ENCODE data around the gene CAPRIN1. TPM values are rescaled to one million over a fixed set of nuclear protein-coding genes. Genes with fewer than 3 reads are reported as not detected.

CAPRIN1 gene
- total and polyA plus RNA-seq, 2 donors (not counting 3 experiments of a cell fraction or from before 2014, with no cell fraction given): 138 to 279 TPM

GRCh38 chr11:34147581-34147980 lies 96.0 kb downstream of the CAPRIN1 start:
- no TSS peak for BruUV-seq (replicated peaks)
- Histone ChIP-seq H4K20me1 (replicated peaks; ENCODE audit: control insufficient read depth, extremely low read depth, insufficient read depth, low read length) (no peaks in the 10 kb centered on the region), H3K9ac (replicated peaks; ENCODE audit: extremely low read depth, insufficient read depth, low read length) (no peak overlapping the region), H3K27me3 (ENCODE audit: control insufficient read depth in 2 of 2, insufficient read depth in 2 of 2, low read length in 2 of 2) (no peaks in the 10 kb centered on the region), H3K4me1 (ENCODE audit: control insufficient read depth, extremely low read depth, insufficient read depth, low read length) (no peaks in the 10 kb centered on the region), H3K9me1 (replicated peaks; ENCODE audit: control insufficient read depth, extremely low read depth, insufficient read depth, low read length) (no peaks in the 10 kb centered on the region), H2AFZ (ENCODE audit: low read depth, low read length) (no peak overlapping the region), H3K36me3 (ENCODE audit: control insufficient read depth in 2 of 2, extremely low read depth in 1 of 2, insufficient read depth in 2 of 2, low read length in 2 of 2) (peaks cover 17 to 26% of the 10 kb centered on the region in 2 experiments), H3K4me3 (replicated peaks in 1 of 3; ENCODE audit: insufficient read depth in 1 of 3, low read depth in 1 of 3, low read length in 3 of 3) (no peak overlapping the region), H3K79me2 (ENCODE audit: control insufficient read depth, insufficient read depth, low read length) (no peaks in the 10 kb centered on the region), H3K4me2 (ENCODE audit: insufficient read depth, low read length) (no peak overlapping the region), H3K9me3 (replicated peaks; ENCODE audit: control insufficient read depth, insufficient read depth, low read length) (no peaks in the 10 kb centered on the region), H3K27ac (ENCODE audit: insufficient read depth, low read depth, low read length) (no peak overlapping the region)
- TF ChIP-seq MYC (IDR thresholded peaks at IDR 0.05; ENCODE audit: low read depth, low read length) (no peak), POLR2AphosphoS5 (IDR thresholded peaks at IDR 0.05; ENCODE audit: insufficient read depth, low read depth, low read length) (no peak), JUN (IDR thresholded peaks at IDR 0.05; ENCODE audit: borderline replicate concordance, insufficient read depth, insufficient read length, low read depth) (no peak), EZH2 (IDR thresholded peaks at IDR 0.05; ENCODE audit: borderline replicate concordance, low read depth, low read length, severe bottlenecking) (no peak)
- TF ChIP-seq, protein P1, sequence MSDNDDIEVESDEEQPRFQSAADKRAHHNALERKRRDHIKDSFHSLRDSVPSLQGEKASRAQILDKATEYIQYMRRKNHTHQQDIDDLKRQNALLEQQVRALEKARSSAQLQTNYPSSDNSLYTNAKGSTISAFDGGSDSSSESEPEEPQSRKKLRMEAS (IDR thresholded peaks at IDR 0.05; ENCODE audit: insufficient read depth, insufficient read length): no peak
- dilution Hi-C loops (cut with MboI; ENCODE audit: extremely low pct_ligation_motif_present, low sequenced_read_pairs) (no loop called here), intact Hi-C loops (cut with micrococcal nuclease) (no loop called here)
- ChIA-PET POLR2A (no interaction called here), CTCF (no interaction called here)
- DNase-seq (ENCODE audit: low read depth, low spot score): no peak
- FAIRE-seq: no peak

- no peak overlapping the region for H3K27ac ChIP-seq (ENCODE audit: insufficient read depth, low read depth, low read length)
- ChIA-PET CTCF (interaction anchor here (2.2 kb wide), 1 partner anchor 344 kb away, joined by 8 read pairs; no protein-coding TSS in a partner anchor), POLR2A (no interaction called here)
- H3K79me2 ChIP-seq (ENCODE audit: control insufficient read depth, insufficient read depth, low read length): no peaks in the 10 kb centered on the region
- H3K4me3 ChIP-seq (replicated peaks in 1 of 3; ENCODE audit: insufficient read depth in 1 of 3, low read depth in 1 of 3, low read length in 3 of 3): no peak overlapping the region
- intact Hi-C loops (cut with micrococcal nuclease): no loop called here
- dilution Hi-C loops (cut with MboI; ENCODE audit: extremely low pct_ligation_motif_present, low sequenced_read_pairs): no loop called here
- H4K20me1 ChIP-seq (replicated peaks; ENCODE audit: control insufficient read depth, extremely low read depth, insufficient read depth, low read length): no peaks in the 10 kb centered on the region
- no peak for DNase-seq (ENCODE audit: low read depth, low spot score)
- H3K4me1 ChIP-seq (ENCODE audit: control insufficient read depth, extremely low read depth, insufficient read depth, low read length): no peaks in the 10 kb centered on the region
- peaks cover 13 to 18% of the 10 kb centered on the region in 2 experiments for H3K36me3 ChIP-seq (ENCODE audit: control insufficient read depth in 2 of 2, extremely low read depth in 1 of 2, insufficient read depth in 2 of 2, low read length in 2 of 2)
- H3K9me1 ChIP-seq (replicated peaks; ENCODE audit: control insufficient read depth, extremely low read depth, insufficient read depth, low read length): no peaks in the 10 kb centered on the region
- FAIRE-seq: no peak
- no TSS peak for BruUV-seq (replicated peaks)
- no peak overlapping the region for H3K9ac ChIP-seq (replicated peaks; ENCODE audit: extremely low read depth, insufficient read depth, low read length)
- H3K9me3 ChIP-seq (replicated peaks; ENCODE audit: control insufficient read depth, insufficient read depth, low read length): no peaks in the 10 kb centered on the region
- no peak overlapping the region for H2AFZ ChIP-seq (ENCODE audit: low read depth, low read length)
- H3K27me3 ChIP-seq (ENCODE audit: control insufficient read depth in 2 of 2, insufficient read depth in 2 of 2, low read length in 2 of 2): no peaks in the 10 kb centered on the region
- H3K4me2 ChIP-seq (ENCODE audit: insufficient read depth, low read length): no peak overlapping the region
- no peak for TF ChIP-seq FOS (IDR thresholded peaks at IDR 0.05; ENCODE audit: borderline replicate concordance, insufficient read depth, low read length)
Observed at GRCh38 chr11:34148504-34149165, 97.1 kb downstream of the CAPRIN1 start.
